ENCODE data around the gene MYH16. TPM values are rescaled to one million over a fixed set of nuclear protein-coding genes. Genes with fewer than 3 reads are reported as not detected.

Gene MYH16
- total and polyA plus RNA-seq, 2 experiments from 2014 or later: not detected

DNA sequence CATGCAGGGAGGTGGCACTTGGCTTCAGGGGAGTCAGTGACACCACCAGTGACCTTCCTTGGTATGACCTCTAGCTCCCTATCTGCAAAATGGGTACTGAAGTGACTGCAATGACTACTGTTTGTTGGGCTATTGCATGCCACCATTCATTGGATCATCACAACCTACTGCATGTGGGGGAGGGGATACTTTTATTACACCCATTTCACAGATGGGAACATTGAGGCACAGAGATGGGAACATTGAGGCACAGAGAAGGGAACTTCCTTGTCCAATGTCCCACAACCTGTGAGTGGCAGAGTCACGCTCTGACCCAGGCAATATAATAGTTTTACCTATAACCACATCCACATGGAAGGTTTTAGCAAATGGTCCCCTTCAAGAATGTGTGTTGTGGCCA lies 12.2 kb upstream of the MYH16 start:
- Histone ChIP-seq H4K20me1 (replicated peaks; ENCODE audit: insufficient read depth) (no peaks in the 10 kb centered on the region), H3K9me2 (ENCODE audit: insufficient read depth) (peaks cover 3% of the 10 kb centered on the region; the same call in 1 of the 2 replicates), H3K4me3 (no peak overlapping the region), H3K27me3 (ENCODE audit: insufficient read depth) (no peaks in the 10 kb centered on the region), H3F3A (replicated peaks; ENCODE audit: low read depth) (no peaks in the 10 kb centered on the region), H3K4me2 (no peak overlapping the region), H2AFZ (no peak overlapping the region), H3K79me2 (replicated peaks; ENCODE audit: insufficient read depth) (no peaks in the 10 kb centered on the region), H3K36me3 (ENCODE audit: insufficient read depth) (no peaks in the 10 kb centered on the region), H3K27ac (ENCODE audit: low read depth) (no peak overlapping the region), H3K4me1 (ENCODE audit: insufficient read depth) (no peaks in the 10 kb centered on the region)
- H3K27me3 Mint-ChIP-seq (ENCODE audit: insufficient read depth, low read depth, poor library complexity): peaks cover 4% of the 10 kb centered on the region
- ATAC-seq: no peak
- H3K4me1 Mint-ChIP-seq: no peaks in the 10 kb centered on the region
- no peak overlapping the region for H3K4me3 Mint-ChIP-seq
- TF ChIP-seq NANOG (IDR thresholded peaks at IDR 0.05; ENCODE audit: borderline replicate concordance): no peak
- no peak for TF ChIP-seq POLR2AphosphoS5 (IDR thresholded peaks at IDR 0.05; ENCODE audit: low read depth)
- no peak overlapping the region for H3K27ac Mint-ChIP-seq
- no peaks in the 10 kb centered on the region for H3K9me3 Mint-ChIP-seq
- no peak for DNase-seq (ENCODE audit: low spot score)
- H3K36me3 Mint-ChIP-seq (ENCODE audit: low read depth): no peaks in the 10 kb centered on the region; the same call in 2 of the 3 replicates

DNA sequence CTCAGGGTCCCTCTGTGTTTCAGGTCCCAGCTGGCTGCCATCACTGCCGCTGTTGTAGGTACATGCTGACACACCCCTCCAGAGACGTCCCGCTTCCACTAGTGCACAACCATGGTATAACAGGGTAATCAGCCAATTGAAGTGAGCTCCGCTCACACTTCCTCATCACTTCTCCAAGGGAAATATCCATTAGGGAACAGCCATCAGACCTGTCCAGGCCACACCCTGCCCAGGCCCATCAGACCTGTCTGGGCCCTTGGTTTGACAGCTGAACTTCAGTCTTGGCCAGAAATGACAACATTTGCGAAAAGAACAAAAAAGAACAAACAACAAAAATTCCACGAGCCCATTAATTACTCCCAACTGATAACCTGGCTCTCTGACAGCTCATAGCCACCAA lies 11.0 kb upstream of the MYH16 start:
- no peak for ATAC-seq
- H3K36me3 Mint-ChIP-seq (ENCODE audit: low read depth): no peaks in the 10 kb centered on the region; the same call in 2 of the 3 replicates
- TF ChIP-seq, protein P1, sequence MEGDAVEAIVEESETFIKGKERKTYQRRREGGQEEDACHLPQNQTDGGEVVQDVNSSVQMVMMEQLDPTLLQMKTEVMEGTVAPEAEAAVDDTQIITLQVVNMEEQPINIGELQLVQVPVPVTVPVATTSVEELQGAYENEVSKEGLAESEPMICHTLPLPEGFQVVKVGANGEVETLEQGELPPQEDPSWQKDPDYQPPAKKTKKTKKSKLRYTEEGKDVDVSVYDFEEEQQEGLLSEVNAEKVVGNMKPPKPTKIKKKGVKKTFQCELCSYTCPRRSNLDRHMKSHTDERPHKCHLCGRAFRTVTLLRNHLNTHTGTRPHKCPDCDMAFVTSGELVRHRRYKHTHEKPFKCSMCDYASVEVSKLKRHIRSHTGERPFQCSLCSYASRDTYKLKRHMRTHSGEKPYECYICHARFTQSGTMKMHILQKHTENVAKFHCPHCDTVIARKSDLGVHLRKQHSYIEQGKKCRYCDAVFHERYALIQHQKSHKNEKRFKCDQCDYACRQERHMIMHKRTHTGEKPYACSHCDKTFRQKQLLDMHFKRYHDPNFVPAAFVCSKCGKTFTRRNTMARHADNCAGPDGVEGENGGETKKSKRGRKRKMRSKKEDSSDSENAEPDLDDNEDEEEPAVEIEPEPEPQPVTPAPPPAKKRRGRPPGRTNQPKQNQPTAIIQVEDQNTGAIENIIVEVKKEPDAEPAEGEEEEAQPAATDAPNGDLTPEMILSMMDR (conservative IDR thresholded peaks at IDR 0.05; ENCODE audit: low read depth in 2 of 2): no peak
- TF ChIP-seq STAT1 (IDR thresholded peaks at IDR 0.05; ENCODE audit: unreplicated experiment) (no peak), ZNF331 (CRISPR knock-in tag; IDR thresholded peaks at IDR 0.05; ENCODE audit: low read depth) (no peak), ZNF114 (CRISPR knock-in tag; IDR thresholded peaks at IDR 0.05) (no peak), ETS1 (IDR thresholded peaks at IDR 0.05) (no peak), EZH2phosphoT487 (IDR thresholded peaks at IDR 0.05; ENCODE audit: unreplicated experiment) (no peak)
- TF ChIP-seq, protein P2, sequence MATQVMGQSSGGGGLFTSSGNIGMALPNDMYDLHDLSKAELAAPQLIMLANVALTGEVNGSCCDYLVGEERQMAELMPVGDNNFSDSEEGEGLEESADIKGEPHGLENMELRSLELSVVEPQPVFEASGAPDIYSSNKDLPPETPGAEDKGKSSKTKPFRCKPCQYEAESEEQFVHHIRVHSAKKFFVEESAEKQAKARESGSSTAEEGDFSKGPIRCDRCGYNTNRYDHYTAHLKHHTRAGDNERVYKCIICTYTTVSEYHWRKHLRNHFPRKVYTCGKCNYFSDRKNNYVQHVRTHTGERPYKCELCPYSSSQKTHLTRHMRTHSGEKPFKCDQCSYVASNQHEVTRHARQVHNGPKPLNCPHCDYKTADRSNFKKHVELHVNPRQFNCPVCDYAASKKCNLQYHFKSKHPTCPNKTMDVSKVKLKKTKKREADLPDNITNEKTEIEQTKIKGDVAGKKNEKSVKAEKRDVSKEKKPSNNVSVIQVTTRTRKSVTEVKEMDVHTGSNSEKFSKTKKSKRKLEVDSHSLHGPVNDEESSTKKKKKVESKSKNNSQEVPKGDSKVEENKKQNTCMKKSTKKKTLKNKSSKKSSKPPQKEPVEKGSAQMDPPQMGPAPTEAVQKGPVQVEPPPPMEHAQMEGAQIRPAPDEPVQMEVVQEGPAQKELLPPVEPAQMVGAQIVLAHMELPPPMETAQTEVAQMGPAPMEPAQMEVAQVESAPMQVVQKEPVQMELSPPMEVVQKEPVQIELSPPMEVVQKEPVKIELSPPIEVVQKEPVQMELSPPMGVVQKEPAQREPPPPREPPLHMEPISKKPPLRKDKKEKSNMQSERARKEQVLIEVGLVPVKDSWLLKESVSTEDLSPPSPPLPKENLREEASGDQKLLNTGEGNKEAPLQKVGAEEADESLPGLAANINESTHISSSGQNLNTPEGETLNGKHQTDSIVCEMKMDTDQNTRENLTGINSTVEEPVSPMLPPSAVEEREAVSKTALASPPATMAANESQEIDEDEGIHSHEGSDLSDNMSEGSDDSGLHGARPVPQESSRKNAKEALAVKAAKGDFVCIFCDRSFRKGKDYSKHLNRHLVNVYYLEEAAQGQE (IDR thresholded peaks at IDR 0.05; ENCODE audit: unreplicated experiment): no peak
- TF ChIP-seq, protein P3, sequence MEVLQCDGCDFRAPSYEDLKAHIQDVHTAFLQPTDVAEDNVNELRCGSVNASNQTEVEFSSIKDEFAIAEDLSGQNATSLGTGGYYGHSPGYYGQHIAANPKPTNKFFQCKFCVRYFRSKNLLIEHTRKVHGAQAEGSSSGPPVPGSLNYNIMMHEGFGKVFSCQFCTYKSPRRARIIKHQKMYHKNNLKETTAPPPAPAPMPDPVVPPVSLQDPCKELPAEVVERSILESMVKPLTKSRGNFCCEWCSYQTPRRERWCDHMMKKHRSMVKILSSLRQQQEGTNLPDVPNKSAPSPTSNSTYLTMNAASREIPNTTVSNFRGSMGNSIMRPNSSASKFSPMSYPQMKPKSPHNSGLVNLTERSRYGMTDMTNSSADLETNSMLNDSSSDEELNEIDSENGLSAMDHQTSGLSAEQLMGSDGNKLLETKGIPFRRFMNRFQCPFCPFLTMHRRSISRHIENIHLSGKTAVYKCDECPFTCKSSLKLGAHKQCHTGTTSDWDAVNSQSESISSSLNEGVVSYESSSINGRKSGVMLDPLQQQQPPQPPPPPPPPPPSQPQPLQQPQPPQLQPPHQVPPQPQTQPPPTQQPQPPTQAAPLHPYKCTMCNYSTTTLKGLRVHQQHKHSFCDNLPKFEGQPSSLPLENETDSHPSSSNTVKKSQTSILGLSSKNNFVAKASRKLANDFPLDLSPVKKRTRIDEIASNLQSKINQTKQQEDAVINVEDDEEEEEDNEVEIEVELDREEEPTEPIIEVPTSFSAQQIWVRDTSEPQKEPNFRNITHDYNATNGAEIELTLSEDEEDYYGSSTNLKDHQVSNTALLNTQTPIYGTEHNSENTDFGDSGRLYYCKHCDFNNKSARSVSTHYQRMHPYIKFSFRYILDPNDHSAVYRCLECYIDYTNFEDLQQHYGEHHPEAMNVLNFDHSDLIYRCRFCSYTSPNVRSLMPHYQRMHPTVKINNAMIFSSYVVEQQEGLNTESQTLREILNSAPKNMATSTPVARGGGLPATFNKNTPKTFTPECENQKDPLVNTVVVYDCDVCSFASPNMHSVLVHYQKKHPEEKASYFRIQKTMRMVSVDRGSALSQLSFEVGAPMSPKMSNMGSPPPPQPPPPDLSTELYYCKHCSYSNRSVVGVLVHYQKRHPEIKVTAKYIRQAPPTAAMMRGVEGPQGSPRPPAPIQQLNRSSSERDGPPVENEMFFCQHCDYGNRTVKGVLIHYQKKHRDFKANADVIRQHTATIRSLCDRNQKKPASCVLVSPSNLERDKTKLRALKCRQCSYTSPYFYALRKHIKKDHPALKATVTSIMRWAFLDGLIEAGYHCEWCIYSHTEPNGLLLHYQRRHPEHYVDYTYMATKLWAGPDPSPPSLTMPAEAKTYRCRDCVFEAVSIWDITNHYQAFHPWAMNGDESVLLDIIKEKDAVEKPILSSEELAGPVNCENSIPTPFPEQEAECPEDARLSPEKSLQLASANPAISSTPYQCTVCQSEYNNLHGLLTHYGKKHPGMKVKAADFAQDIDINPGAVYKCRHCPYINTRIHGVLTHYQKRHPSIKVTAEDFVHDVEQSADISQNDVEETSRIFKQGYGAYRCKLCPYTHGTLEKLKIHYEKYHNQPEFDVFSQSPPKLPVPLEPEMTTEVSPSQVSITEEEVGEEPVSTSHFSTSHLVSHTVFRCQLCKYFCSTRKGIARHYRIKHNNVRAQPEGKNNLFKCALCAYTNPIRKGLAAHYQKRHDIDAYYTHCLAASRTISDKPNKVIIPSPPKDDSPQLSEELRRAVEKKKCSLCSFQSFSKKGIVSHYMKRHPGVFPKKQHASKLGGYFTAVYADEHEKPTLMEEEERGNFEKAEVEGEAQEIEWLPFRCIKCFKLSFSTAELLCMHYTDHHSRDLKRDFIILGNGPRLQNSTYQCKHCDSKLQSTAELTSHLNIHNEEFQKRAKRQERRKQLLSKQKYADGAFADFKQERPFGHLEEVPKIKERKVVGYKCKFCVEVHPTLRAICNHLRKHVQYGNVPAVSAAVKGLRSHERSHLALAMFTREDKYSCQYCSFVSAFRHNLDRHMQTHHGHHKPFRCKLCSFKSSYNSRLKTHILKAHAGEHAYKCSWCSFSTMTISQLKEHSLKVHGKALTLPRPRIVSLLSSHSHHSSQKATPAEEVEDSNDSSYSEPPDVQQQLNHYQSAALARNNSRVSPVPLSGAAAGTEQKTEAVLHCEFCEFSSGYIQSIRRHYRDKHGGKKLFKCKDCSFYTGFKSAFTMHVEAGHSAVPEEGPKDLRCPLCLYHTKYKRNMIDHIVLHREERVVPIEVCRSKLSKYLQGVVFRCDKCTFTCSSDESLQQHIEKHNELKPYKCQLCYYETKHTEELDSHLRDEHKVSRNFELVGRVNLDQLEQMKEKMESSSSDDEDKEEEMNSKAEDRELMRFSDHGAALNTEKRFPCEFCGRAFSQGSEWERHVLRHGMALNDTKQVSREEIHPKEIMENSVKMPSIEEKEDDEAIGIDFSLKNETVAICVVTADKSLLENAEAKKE (CRISPR knock-in tag; IDR thresholded peaks at IDR 0.05): no peak

More for the DNA sequence above, 11.0 kb upstream of the MYH16 start:
- Mint-ChIP-seq H3K27ac (no peak overlapping the region), H3K27me3 (ENCODE audit: insufficient read depth, low read depth, poor library complexity) (peaks cover 4% of the 10 kb centered on the region), H3K4me3 (no peak overlapping the region; the same call in 2 of the 3 replicates), H3K9me3 (no peaks in the 10 kb centered on the region), H3K4me1 (no peaks in the 10 kb centered on the region)
- Histone ChIP-seq H4K20me1 (replicated peaks; ENCODE audit: insufficient read depth) (no peaks in the 10 kb centered on the region), H3K4me1 (ENCODE audit: insufficient read depth) (no peaks in the 10 kb centered on the region), H2AFZ (no peak overlapping the region), H3K27me3 (ENCODE audit: insufficient read depth) (no peaks in the 10 kb centered on the region), H3K36me3 (ENCODE audit: insufficient read depth) (no peaks in the 10 kb centered on the region), H3K4me3 (no peak overlapping the region), H3K9me2 (ENCODE audit: insufficient read depth) (peaks cover 3% of the 10 kb centered on the region; the same call in 1 of the 2 replicates), H3F3A (replicated peaks; ENCODE audit: low read depth) (no peaks in the 10 kb centered on the region), H3K27ac (ENCODE audit: low read depth) (no peak overlapping the region), H3K79me2 (replicated peaks; ENCODE audit: insufficient read depth) (no peaks in the 10 kb centered on the region), H3K4me2 (no peak overlapping the region)
- no peak for DNase-seq (ENCODE audit: low spot score)
